Erythroblast (primary cell): ENCODE data around the gene LRRC63.

ENCODE experiments used
- GATA1 ChIP-seq: IDR thresholded peaks from 2 replicates; pipeline ENCODE4 v1.6.1; 2011; ENCODE audit warnings: low read depth, mild to moderate bottlenecking, control low read depth, low read length, moderate library complexity
- POLR2A ChIP-seq: IDR thresholded peaks from 2 replicates; pipeline ENCODE4 v1.6.1; 2011; ENCODE audit warnings: mild to moderate bottlenecking, low read length

DNA sequence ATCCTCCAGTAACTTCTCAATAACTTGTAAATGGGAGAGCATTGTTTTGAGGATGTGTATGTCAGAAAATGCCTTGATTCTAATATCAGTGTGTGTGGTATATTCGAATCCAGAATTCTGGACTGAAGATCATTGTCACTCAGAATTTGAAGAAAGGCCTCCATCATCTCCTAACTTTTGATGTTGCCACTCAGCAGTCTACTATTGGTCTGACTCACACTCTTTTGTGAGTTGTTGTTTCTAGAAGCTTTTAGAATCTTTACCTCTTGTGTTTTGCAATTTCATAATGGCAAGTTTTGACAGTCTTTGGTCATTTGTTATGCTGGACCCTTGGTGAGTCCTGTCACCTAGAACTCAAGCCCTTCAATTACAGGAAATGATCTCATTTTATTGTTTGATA is 98.3 kb downstream of the LRRC63 start:
- no peak for TF ChIP-seq POLR2A
- no peak for TF ChIP-seq GATA1
